ENCODE results near the gene RHAG.

- TF ChIP-seq, protein P1, sequence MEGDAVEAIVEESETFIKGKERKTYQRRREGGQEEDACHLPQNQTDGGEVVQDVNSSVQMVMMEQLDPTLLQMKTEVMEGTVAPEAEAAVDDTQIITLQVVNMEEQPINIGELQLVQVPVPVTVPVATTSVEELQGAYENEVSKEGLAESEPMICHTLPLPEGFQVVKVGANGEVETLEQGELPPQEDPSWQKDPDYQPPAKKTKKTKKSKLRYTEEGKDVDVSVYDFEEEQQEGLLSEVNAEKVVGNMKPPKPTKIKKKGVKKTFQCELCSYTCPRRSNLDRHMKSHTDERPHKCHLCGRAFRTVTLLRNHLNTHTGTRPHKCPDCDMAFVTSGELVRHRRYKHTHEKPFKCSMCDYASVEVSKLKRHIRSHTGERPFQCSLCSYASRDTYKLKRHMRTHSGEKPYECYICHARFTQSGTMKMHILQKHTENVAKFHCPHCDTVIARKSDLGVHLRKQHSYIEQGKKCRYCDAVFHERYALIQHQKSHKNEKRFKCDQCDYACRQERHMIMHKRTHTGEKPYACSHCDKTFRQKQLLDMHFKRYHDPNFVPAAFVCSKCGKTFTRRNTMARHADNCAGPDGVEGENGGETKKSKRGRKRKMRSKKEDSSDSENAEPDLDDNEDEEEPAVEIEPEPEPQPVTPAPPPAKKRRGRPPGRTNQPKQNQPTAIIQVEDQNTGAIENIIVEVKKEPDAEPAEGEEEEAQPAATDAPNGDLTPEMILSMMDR (conservative IDR thresholded peaks at IDR 0.05; ENCODE audit: low read depth, low read length) = no peak
- TF ChIP-seq EZH2phosphoT487 (IDR thresholded peaks at IDR 0.05; ENCODE audit: borderline replicate concordance, low read length) = no peak
Measured at GRCh38 chr6:49653942-49654341, 17.3 kb upstream of the RHAG start.

Data from PC-3 (cell line).